GM19023 (cell line): ENCODE measurements around the gene LCTL.

Source experiments
- ATAC-seq: cut with Tn5 transposase; IDR thresholded peaks from one replicate; pipeline ENCODE4 v1.9.1; 2021; ENCODE audit warnings: mild to moderate bottlenecking, moderate library complexity; ENCODE audit not compliant: unreplicated experiment

LCTL gene, protein sequence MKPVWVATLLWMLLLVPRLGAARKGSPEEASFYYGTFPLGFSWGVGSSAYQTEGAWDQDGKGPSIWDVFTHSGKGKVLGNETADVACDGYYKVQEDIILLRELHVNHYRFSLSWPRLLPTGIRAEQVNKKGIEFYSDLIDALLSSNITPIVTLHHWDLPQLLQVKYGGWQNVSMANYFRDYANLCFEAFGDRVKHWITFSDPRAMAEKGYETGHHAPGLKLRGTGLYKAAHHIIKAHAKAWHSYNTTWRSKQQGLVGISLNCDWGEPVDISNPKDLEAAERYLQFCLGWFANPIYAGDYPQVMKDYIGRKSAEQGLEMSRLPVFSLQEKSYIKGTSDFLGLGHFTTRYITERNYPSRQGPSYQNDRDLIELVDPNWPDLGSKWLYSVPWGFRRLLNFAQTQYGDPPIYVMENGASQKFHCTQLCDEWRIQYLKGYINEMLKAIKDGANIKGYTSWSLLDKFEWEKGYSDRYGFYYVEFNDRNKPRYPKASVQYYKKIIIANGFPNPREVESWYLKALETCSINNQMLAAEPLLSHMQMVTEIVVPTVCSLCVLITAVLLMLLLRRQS

DNA sequence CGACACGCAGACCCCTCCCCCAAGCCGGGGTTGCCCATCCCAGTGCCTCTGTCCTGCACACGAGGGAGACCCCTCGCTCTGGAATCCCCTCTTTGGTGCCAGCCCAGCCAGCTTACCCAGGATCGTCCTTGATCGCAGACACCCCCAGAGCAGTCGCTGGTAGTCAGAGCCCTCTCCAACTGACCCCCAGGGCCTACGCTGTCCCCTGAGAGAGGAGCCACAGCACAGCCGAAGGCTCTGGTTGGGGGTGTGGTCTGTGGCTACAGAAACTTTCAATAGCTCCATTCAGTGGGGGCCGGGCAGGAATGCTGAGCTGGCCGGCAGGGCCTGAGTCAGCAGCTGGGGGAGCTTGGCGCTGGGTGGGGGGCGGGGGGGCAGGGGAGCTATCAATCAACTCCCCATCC is at the start of gene LCTL:
TSS of gene LCTL (minus strand) at position 258 of the 404 bp plus-strand sequence. CDS start 633 bp downstream, outside the sequence.
- no peak for ATAC-seq

DNA sequence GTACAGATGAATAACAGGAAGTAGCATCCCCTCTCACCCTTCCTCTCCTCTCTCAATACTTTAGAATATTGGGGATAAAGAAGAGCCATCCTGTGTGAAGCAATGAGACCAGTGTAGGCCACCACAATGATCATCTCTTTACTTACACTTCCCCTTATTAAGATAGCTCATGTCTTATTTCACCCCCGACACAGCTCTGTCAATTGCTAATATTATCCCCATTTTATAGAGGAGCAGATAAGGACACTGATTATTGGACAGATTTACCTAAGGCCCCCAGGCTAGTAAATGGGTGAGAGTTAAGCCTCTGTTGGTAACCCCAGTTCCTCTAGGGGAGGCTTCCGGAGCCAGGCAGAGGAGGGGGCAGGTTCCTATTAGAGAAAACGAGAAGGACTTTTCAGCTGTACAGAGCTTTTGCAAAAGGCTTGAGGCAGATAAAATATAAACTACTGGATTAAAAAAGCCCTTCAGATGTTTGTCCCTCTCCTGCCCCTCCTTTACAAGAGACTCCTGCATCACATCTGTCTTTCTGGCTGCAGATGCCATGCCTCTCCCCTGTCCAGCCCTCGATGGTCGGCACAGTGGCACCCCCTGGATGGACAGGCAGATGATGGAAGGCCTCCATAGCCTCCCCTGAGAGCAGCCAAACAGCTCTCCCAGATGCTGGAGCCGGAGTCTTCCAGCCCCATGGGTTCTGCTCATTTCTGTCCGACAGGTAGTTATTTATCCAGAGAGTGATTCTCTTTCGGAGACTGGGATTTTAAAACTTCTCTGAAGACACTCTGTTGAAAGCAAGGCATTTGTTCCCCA is 49.4 kb upstream of the LCTL start:
- no peak for ATAC-seq

DNA sequence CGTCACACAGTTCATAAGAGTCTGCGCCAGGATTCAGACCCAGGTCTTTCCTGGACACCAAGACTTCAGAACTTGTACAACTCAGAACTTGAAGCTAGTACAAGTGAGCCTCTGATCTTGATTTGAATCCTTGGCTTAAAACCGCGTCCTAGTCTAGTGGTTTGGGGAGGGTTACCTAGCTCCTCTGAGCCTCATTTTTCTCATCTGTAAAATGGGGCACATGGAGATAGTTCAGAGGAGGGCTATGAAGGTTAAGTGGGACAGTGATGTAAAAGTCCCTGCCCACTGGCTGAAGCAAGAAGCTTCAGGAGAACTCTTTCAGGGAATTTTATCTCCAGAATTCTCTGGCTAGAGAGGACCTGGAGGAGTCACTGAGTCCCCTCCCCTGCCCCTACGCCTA is 48.7 kb upstream of the LCTL start:
- no peak for ATAC-seq

DNA sequence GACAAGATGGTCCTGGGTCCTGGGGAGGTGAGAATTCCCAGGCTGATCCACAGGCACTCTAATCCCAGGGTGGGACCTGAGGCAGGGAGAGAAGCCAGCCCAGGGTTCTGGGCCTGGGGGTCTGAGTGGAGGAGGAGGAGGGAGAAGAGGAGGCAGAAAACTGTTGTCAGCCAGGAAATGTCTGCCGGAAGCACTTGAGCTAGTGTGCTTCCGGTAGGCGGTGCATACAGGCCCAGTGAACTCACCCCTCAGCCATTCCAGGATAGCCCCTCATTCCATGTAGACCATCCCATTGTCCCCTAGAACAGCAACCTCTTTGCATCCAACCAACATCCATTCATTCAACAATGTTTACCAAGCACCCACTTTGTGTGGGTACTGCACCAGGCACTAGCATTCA is 47.9 kb upstream of the LCTL start:
- no peak for ATAC-seq

DNA sequence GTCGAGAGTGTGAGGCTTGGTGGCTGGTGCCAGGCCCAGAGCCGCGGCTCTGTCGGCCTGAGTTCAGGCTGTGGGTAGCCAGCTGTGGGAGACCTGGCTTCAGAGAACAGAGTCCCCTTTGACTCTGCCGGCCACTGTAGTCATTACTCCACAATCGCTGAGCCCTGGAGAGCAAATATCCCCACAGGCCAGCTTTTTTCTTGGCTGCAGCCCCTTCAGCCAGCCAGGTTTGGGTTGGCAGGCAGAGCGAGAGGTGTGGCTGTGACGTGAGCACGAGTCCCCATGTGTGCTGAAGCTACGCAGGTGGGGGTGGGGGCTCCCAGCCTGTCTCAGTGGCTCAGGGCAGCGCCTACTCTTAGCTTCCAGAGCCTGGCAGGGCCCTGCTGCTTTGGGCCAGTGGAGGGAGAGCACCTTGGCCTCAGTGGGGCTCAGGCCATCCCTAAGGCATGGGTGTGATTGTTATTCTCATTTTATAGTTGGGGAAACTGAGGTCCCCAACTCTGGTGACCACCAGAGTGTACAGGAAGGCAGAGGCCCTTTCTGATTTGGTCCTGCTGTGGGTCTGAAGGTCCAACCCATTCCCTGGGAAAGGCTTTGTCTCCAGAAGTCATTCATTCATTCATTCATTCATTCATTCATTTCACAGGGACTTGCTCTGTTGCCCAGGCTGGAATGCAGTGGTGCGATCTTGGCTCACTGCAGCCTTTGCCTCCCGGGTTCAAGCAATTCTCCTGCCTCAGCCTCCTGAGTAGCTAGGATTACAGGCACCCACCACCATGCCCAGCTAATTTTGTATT is 45.7 kb upstream of the LCTL start:
- no peak for ATAC-seq

DNA sequence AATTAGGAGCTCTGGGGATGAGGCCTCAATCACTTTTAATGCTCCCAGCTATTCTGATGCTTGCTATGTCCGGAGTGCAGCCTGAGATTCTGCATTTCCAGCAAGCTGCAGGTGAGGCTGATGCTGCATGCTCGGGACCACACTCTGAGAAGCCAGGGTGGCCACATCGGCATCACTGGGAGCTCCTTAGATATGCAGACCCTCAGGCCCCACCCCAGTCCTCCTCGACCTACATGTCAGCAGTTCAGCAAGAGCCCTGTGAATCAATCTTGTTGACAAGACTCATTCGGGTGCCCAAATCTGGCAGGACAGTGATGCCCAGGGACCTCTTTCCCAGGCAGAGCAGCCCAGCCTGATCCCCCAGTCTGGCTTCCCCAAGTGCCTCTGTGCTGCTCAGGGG is 44.1 kb upstream of the LCTL start:
- ATAC-seq, result no peak

DNA sequence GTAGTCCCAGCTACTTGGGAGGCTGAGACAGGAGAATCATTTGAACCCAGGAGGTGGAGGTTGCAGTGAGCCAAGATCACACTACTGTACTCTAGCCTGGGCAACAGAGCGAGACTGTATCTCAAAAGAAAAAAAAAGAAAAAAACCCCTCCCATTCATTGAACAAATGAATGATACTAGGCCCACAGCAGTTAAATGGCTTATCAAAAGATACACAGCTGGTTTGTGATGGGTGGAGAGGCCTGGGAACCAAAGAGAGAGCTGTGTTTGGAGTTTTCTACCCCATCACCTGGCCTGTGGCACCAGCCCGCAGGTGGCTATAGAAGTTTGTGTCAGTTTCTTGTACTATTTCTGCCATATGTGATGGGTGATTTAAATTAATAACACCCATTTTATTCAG is 43.1 kb upstream of the LCTL start:
- ATAC-seq, result no peak

DNA sequence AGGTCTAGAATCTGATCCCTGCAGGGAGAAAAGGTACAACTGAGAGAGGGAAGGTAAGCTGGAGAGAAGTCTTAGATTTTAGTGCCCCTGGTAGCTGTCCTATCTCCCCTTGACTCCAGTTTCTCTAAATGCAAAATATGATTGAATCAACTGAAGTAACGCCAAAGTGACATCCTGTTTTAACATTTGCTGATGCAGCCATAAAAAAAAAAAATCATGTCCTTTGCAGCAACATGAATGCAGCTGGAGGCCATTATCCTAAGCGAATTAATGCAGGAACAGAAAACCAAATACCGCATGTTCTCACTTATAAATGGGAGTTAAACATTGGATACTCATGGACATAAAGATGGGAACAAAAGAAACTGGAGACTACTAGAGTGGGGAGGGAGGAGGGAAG is 42.4 kb upstream of the LCTL start:
- ATAC-seq, result no peak

DNA sequence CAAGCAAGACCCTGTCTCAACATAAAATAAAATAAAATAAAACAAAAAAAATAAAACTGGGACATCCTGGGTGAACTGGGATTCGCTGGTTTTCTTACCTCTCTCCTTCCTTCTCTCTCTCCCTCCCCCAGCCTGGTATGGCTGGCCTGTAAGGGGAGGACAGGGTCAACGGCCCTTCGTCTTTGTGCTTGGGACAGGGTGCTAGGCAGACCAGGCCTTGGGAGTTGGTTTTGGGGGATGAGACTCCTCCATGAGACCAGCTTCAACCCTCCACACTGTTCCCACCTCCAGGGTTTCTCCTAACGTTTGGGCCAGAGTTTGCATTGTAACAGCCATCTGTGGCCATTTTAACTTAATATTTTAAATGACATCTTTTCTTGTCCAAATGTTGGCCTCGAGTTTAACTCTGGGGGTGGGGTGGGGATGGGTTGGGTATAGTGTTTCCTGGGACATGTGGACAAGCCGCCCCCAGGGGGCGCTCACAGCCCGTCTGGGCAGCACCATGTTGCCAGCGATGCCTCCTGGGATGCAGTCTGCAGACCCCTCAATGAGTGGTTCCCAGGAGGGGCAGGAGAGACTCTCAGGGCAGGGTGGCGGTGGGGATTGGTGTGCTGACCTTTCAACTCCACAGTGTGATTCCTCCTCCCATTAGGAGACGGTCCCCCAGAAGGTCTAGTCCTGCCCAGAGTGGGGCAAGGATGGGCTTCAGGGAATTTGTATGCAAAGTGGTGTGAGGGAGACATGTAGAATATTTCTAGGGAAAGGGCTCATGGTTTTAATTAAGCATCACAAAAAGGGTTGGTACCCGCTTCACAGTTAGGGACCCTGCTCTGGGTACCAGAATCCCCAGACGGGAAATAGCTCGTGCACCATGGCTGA is 37.7 kb upstream of the LCTL start:
- ATAC-seq, result no peak

DNA sequence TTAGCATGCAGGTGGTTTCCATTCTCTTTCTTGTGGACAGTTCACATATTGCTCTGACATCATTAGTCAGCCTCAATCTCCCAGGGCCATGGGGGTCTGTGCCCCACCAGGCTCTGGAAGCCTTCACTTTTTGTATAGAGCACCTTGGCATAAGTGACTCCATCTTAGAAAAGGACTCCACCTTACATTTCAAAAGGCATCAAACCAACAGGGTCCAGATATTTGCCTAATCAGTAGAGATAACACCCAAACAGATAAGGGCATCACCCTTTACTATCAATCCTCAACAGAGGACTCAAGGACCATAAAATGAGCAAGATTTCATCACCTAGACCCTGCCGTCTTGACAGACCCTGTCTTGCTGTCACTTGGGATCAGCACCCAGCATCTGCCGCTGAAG is 35.7 kb upstream of the LCTL start:
- ATAC-seq, result no peak

DNA sequence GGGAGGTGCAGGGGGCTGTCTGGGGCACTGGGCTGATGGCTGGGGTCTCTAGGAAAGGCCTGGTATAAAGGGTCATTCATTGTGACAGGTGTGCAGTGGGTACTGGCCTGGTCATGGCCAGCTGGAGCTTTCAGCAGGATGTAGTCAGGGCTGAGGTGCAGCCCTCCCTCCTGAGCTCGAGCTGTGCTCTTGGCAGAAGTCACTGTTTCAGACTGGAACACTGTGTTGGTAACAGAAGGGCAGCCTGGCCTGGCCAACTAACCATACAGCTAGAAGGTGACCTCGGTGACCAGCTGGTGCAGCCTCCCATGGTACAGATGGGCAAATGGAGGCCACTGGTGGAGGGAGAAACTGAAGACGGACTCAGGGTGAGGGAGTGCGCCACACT is 34.4 kb upstream of the LCTL start:
- no peak for ATAC-seq

DNA sequence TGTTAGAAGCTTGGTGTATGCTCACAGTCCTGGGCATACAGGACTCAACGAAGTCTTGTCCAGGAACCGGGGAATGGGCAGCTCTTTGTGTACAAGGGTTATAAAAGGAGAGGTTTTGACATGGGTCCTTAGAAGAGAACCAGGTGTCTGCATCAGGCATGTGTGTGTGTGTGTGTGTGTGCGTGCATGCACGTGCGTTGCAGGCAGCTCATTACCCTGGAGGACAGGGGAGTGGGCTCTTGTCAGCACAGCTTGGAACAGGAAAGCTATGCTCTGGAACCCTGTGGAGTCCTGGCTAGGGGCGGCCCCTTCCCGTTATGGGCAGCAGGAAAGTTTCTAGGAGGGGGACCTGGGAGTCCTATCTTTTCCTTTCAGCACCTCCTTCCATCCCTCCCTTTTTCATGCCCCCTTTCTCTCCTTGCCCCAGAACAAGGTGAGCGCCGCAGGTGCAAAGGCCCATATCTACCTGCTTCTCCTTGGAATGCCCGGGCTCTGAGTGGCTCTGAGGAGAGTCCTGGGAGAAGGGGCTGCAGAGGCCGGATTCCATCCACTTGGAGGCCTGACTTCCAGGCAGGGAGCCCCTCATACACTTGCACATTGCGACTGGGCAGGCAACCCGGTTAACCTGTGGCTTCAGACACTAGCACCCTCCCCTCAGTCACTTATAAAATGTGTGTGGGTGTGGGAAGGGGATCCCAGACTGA is 33.9 kb upstream of the LCTL start:
- no peak for ATAC-seq

DNA sequence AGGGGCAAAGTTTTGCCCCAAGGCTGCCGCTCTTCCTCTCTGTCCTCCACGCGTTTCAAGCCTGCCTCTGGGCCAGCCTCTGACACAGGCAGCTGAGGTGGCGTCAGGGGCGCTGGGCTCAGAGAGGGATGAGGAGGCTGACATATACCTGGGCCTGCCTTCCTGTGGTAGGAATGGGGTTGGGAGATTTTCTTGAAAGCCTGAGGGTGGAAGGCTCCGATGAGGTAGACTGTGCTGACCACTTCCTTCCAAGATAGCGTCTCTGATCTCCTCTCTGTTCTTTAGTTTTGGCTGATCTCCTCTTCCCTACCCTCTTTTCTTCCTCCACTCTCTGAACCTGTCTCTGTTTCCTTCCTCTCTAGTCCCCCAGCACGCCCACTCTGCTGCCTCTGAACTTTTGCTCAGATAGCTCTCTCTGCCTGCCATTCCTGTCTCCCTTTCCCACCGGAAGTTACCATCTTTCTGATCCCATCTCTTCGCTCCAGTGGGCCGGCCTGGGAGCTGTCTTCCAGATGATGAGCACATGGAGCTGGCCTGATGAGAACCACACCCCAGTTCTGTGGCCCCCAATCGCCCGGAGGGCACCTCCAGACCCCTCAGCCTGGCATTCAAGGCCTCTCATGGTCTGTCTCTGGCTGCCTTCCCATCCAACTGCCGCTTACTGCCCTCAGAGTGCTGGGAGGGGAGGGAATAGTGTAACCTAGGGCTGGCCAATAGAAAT is 32.5 kb upstream of the LCTL start:
- no peak for ATAC-seq

DNA sequence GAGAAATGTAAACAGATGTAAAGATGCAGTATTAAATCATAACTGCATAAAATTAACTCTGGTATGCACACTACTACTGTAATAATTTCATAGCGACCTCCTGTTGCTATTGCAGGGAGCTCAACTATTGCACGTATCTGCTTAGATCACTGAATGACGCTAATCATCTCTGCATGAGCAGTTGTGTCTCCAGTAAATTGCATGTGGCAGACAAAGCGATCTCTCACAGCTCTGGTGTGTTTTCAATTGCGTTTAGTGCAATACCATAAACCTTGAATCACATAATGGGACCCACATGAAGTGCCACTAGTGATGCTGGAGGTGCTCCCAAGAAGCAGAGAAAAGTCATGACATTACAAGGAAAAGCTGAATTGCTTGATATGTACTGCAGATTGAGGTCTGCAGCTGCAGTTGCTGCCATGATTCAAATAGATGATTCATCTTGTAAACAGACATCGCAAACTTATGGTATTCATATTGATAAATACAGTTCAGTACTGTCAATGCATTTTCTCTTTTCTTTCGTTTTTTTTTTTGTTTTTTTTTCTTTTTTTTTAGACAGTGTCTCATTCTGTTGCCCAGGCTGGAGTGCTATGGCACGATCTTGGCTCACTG is 30.2 kb upstream of the LCTL start:
- ATAC-seq, result no peak

DNA sequence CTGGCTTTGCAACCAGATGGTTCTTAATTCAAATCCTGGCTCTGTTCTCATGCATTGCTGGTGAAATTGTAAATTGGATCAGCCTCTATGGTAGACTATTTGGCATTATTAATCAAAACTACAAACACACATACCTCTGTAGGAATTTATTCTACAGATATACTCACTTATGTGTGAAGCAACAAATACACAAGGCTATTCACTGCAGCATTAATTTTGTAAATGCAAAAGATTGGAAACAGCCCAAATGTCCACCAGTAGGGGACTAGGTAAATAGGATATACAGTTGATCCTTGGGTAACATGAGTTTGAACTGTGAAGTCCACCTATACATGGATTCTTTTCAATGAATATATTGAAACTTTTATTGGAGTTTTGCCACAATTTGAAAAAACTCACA is 29.5 kb upstream of the LCTL start:
- ATAC-seq, result no peak

DNA sequence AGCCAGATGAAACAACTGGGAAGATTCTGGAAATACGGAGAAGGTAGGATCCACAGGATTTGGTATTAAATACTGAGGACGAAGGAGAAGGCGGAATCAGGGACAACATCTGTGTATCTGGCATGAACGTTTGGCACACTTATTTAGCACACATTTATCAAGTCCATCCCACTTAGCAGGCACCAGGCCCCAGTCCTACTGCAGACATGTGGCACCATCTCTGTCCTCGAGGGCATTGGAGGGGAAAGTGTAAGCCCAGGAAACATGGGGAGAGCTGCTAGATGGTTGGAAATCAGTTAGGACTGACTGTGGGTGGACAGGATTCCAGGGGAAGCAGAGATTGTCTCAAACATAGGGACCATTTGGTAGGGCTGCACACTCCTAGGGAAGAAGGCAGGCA is 29.0 kb upstream of the LCTL start:
- ATAC-seq, result no peak

DNA sequence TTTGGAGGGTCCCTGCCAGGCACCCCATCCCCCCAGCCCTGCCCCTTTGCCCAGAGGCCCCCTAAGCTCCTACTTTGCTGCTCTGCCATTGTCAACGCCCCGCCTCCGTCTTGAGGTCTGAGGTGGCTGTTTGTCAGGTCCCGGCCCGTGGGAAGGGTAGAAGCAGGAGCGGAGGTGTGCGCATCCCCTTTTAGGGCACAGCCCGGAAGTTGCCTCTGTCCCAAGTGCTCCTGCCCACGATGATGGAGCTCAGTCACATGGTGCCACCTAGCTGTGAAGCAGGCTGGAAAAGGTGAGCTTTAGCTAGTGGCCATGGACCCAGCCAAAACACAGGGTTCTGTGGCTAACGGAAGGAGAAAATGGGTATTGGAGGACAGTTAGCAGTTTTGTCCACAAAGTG is 28.5 kb upstream of the LCTL start:
- no peak for ATAC-seq

DNA sequence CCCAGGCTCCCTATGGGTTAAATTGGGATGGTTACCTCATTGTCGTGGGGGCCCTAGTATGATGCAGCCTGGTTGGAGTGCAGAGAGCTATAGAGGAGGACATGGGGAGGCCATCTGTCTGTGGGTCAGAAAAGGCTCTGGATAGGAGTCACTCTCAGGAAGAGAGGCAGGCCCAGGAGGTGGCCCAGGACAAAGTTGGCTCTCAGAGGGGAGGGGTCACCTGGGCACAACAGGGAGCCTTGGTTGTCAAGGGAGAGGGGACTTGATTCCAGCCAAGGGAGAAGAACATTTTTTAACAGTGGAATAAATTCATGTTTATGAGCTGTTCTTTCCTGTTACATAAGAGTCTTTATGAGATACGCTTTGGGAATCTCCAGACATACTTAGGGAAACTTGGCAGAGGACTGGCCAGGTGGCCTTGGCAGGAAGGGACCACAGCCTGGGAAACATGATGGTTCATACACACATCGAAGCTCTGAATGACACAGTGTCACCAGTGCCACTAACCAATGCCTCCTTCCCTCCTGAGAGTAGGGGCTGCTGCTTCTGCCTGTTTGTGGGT is 27.5 kb upstream of the LCTL start:
- no peak for ATAC-seq
